TTC549 (cell line): ENCODE results near the gene AIRE.
"Not testable (repeated sequence)": the region's sequence is repeated elsewhere in the genome, so short reads cannot be mapped to it uniquely, and the experiment has no call there.

Experiments used
- FAIRE-seq: peaks from 2 replicates; lab custom pipeline; 2012; peaks lifted over from hg19 to GRCh38; lab: Jason Lieb, UNC

AIRE gene

GRCh38 chr21:44291936-44292811, 6.5 kb downstream of the AIRE start:
- FAIRE-seq: no peak

- FAIRE-seq: no peak
These were observed 7.1 kb downstream of the AIRE start for GRCh38 chr21:44292812-44293195.

GRCh38 chr21:44293551-44294231, 8.0 kb downstream of the AIRE start:
- FAIRE-seq: no peak

GRCh38 chr21:44294391-44295162, 8.9 kb downstream of the AIRE start:
- no peak for FAIRE-seq

GRCh38 chr21:44295163-44295573, 9.5 kb downstream of the AIRE start:
- no peak for FAIRE-seq

GRCh38 chr21:44295646-44296045, 10.0 kb downstream of the AIRE start:
- FAIRE-seq: no peak

GRCh38 chr21:44296103-44296519, 10.4 kb downstream of the AIRE start:
- no peak for FAIRE-seq

- no peak for FAIRE-seq
These were observed 11.2 kb downstream of the AIRE start for GRCh38 chr21:44296916-44297315.

- no peak for FAIRE-seq
These were observed 12.0 kb downstream of the AIRE start for GRCh38 chr21:44297525-44298290.

GRCh38 chr21:44298301-44298700, 12.6 kb downstream of the AIRE start:
- FAIRE-seq: no peak

GRCh38 chr21:44299085-44299457, 13.4 kb downstream of the AIRE start:
- FAIRE-seq: no peak

GRCh38 chr21:44299458-44300261, 14.0 kb downstream of the AIRE start, which contains the start of gene PFKL:
PFKL (plus strand) TSS chr21:44300053; CDS start chr21:44300106, 53 bp downstream.
- FAIRE-seq: no peak

GRCh38 chr21:44300262-44300959, 14.7 kb downstream of the AIRE start:
- no peak for FAIRE-seq

- no peak for FAIRE-seq
These were observed 15.5 kb downstream of the AIRE start for GRCh38 chr21:44301141-44301540.

- no peak for FAIRE-seq
These were observed 16.3 kb downstream of the AIRE start for GRCh38 chr21:44301961-44302406.

- FAIRE-seq: not testable (repeated sequence)
These were observed 17.1 kb downstream of the AIRE start for GRCh38 chr21:44302573-44303401.

- FAIRE-seq: no peak
These were observed 17.9 kb downstream of the AIRE start for GRCh38 chr21:44303490-44303981.

- no peak for FAIRE-seq
These were observed 18.4 kb downstream of the AIRE start for GRCh38 chr21:44304011-44304616.

- no peak for FAIRE-seq
These were observed 19.2 kb downstream of the AIRE start for GRCh38 chr21:44304877-44305293.
